HFFc6 (cell line): ENCODE data around the gene PACSIN1. TPM values are rescaled to one million over a fixed set of nuclear protein-coding genes. Genes with fewer than 3 reads are reported as not detected.
A peak's percentile ranks its signal among the peaks of the same experiment; 100 is the strongest.

ENCODE experiments used
- DNase-seq: peaks from one replicate; pipeline ENCODE4 v3.0.0-alpha.2; 2018
- H3K27ac Mint-ChIP-seq: 2 replicates; pipeline ENCODE4 v1.8.0; 2020; ENCODE audit warnings: mild to moderate bottlenecking, mixed read lengths
- H3K27me3 Mint-ChIP-seq: 2 replicates; pipeline ENCODE4 v1.8.0; 2021; ENCODE audit warnings: mild to moderate bottlenecking, moderate library complexity, mixed read lengths; ENCODE audit not compliant: insufficient read depth
- H3K36me3 Mint-ChIP-seq: 2 replicates; pipeline ENCODE4 v1.8.0; 2021; ENCODE audit warnings: low read depth, mixed read lengths
- H3K4me1 Mint-ChIP-seq: 2 replicates; pipeline ENCODE4 v1.8.0; 2020; ENCODE audit warnings: low read depth, mixed read lengths
- H3K4me3 Mint-ChIP-seq: 2 replicates; pipeline ENCODE4 v1.8.0; 2020; ENCODE audit warnings: mild to moderate bottlenecking, moderate library complexity, mixed read lengths
- H3K9me3 Mint-ChIP-seq: 2 replicates; pipeline ENCODE4 v1.8.0; 2020; ENCODE audit warnings: mild to moderate bottlenecking, mixed read lengths
- total RNA-seq, 6 experiments: library from RNA; stranded (reverse); fragmentation: NEBNext Ultra II Directional; extraction: Animal tissue kit (Norgen Biotek cat#: 25700); gene quantifications; 2 replicates in 1 of 6; 3 replicates in 5 of 6; pipeline ENCODE4 v1.2.3, GENCODE V29; 2021
- TF ChIP-seq, protein P1 (sequence below): fragments of 200-600 bp; sonication (generic); IDR thresholded peaks from 2 replicates; pipeline ENCODE4 v1.5.0; 2021; ENCODE audit warnings: antibody characterized with exemption, mild to moderate bottlenecking

The PACSIN1 gene
- total RNA-seq, 6 experiments from 2014 or later = not detected

DNA sequence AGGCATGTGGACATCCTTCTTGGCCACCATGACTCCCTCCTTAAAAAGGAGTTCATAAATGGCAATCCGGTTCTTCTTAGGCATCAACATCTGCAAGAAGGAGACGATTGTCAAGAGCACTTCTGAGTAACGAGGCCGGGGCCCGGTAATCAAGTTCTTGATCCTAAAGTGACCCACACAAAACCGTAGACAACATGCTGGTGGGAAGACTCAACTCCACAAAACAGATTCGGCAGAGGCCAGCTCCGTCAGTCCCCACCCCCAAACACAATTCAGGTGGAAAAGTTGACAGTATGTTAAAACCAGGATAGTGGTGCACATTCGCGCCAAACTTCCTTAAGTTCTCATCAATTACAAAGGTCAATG lies 40.8 kb upstream of the PACSIN1 start:
- Mint-ChIP-seq H3K27ac (peak overlapping the region; percentile 99), H3K9me3 (no peaks in the 10 kb centered on the region), H3K4me1 (peaks cover 29% of the 10 kb centered on the region), H3K27me3 (peaks cover 15% of the 10 kb centered on the region), H3K4me3 (peak overlapping the region; percentile 99), H3K36me3 (peaks cover 36% of the 10 kb centered on the region)
- no peak for DNase-seq
- TF ChIP-seq, protein P1, sequence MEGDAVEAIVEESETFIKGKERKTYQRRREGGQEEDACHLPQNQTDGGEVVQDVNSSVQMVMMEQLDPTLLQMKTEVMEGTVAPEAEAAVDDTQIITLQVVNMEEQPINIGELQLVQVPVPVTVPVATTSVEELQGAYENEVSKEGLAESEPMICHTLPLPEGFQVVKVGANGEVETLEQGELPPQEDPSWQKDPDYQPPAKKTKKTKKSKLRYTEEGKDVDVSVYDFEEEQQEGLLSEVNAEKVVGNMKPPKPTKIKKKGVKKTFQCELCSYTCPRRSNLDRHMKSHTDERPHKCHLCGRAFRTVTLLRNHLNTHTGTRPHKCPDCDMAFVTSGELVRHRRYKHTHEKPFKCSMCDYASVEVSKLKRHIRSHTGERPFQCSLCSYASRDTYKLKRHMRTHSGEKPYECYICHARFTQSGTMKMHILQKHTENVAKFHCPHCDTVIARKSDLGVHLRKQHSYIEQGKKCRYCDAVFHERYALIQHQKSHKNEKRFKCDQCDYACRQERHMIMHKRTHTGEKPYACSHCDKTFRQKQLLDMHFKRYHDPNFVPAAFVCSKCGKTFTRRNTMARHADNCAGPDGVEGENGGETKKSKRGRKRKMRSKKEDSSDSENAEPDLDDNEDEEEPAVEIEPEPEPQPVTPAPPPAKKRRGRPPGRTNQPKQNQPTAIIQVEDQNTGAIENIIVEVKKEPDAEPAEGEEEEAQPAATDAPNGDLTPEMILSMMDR = no peak

DNA sequence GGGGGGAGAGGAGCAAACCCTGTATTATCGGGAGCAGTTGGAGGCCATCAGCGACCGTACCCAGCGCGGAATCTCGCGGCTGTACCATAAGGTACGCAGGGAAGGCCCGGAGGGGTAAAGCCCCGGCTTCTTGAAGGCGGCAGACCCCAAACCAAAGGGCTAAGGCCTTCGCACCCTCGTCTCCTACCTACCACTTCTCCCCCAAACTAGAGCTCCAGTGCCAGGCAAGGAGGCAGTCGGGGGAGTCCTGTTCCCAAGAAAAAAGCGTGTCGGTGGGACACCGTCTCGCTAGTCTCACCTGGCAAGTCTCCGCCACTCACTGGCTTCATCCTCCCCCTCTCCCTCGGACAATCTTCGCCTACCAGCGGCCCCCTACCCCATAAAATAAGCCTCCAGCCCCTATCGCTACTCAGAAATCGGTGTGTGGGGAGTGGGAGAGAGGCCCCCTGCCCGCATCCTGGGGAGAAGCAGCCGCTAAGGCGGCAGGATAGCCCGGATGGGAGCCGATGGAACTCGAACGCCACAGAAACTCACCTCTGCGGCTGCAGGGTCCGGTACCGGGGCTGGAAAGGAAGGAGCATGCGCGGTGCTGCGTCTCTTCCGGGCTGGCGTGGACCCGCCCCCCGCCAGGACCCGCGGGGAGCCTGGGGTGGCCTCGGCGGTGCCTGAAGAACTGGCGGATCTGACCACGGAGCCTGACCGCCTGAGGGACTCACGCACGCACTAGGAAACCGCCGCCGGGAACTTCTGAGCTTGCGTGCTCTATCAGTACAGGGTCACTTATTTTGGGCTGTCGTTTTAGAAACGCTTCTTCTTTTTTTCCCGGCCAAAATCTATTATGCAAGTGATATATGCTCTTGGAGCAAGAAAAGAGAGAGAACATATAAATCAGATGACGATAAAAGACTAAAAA lies 40.1 kb upstream of the PACSIN1 start, which contains the start of gene RPS10:
TSS of gene RPS10 (minus strand) at position 572 of the 913 bp plus-strand sequence. CDS start 848 bp downstream, outside the sequence.
- H3K4me3 Mint-ChIP-seq = peak within 1 kb of the TSS; percentile 99
- H3K27me3 Mint-ChIP-seq = peaks cover 15% of the 10 kb centered on the region
- peaks cover 29% of the 10 kb centered on the region for H3K4me1 Mint-ChIP-seq
- H3K36me3 Mint-ChIP-seq = peaks cover 36% of the 10 kb centered on the region
- TF ChIP-seq, protein P1 = no peak
- H3K27ac Mint-ChIP-seq = peak within 1 kb of the TSS; percentile 99
- peaks cover 2% of the 10 kb centered on the region; the same call in 1 of the 2 replicates for H3K9me3 Mint-ChIP-seq
- DNase-seq = peak; percentile 87

DNA sequence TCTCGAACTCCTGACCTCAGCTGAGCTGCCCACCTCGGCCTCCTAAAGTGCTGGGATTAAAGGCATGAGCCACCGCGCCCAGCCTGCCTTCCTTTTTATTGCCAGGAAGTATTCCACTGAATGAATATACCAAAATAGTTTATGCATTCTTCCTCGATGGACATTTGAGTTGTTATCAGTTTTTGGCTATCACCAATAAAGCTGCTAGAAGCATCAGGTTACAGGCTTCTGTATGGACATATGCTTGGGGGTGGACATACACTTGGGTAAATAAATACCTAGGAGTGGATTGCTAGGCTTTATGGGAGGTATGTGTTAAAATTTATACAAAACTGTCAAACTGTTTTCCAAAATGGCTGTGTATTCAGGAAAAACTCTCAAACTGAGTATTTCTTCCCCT lies 30.0 kb upstream of the PACSIN1 start:
- Mint-ChIP-seq H3K4me3 (no peak overlapping the region), H3K27ac (no peak overlapping the region), H3K4me1 (no peaks in the 10 kb centered on the region), H3K9me3 (peaks cover 9% of the 10 kb centered on the region), H3K36me3 (peaks cover 8% of the 10 kb centered on the region), H3K27me3 (peaks cover 16% of the 10 kb centered on the region)
- TF ChIP-seq, protein P1 = no peak
- DNase-seq = no peak

DNA sequence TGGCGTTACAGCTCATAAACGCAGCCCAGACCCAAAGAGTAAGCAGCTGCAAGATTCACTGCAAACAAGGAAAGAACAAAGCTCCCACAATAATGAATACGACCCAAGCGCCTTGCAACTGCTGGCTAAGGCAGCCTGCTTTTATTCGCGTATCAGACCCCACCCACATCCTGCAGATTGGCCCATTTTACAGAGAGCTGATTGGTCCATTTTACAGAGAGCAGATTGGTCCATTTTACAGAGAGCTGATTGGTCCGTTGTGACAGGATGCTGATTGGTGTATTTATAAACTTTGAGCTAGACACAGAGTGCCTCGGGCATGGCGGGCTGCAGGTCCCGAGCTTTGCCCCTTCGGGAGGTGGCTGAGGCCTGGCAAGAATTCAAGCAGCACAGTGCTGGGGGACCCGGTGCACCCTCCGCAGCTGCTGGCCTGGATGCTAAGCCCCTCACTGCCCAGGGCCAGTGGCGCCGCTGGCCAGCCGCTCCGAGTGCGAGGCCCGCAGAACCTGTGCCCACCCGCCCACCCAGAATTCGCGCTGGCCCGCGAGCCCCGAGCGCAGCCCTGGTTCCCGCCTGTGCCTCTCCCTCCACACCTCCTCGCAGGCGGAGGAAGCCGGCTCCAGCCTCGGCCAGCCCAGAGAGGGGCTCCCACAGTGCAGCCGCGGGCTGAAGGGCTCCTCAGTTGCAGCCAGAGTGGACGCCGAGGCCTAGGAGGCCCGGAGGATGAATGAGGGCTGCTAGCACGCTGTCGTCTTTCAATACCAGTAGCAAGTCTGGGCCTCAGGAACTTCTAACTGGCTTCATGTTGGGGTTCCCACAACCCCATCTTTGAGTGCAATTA lies 28.9 kb upstream of the PACSIN1 start:
- Mint-ChIP-seq H3K36me3 (peaks cover 8% of the 10 kb centered on the region), H3K27ac (no peak overlapping the region), H3K4me1 (no peaks in the 10 kb centered on the region), H3K4me3 (no peak overlapping the region), H3K27me3 (peaks cover 12% of the 10 kb centered on the region), H3K9me3 (peaks cover 9% of the 10 kb centered on the region)
- DNase-seq = no peak
- TF ChIP-seq, protein P1 = no peak

GRCh38 chr6:34437644-34437970 lies 28.3 kb upstream of the PACSIN1 start:
- H3K9me3 Mint-ChIP-seq = peaks cover 9% of the 10 kb centered on the region
- H3K36me3 Mint-ChIP-seq = peaks cover 8% of the 10 kb centered on the region
- TF ChIP-seq, protein P1 = no peak
- no peak overlapping the region for H3K4me3 Mint-ChIP-seq
- no peaks in the 10 kb centered on the region for H3K4me1 Mint-ChIP-seq
- H3K27me3 Mint-ChIP-seq = peaks cover 12% of the 10 kb centered on the region
- H3K27ac Mint-ChIP-seq = no peak overlapping the region
- DNase-seq = no peak
